ENCODE results near the gene MAN1A1. TPM values are rescaled to one million over a fixed set of nuclear protein-coding genes. Genes with fewer than 3 reads are reported as not detected.

MAN1A1 gene
- total RNA-seq, 1 experiment from 2014 or later = 6.8 TPM

DNA sequence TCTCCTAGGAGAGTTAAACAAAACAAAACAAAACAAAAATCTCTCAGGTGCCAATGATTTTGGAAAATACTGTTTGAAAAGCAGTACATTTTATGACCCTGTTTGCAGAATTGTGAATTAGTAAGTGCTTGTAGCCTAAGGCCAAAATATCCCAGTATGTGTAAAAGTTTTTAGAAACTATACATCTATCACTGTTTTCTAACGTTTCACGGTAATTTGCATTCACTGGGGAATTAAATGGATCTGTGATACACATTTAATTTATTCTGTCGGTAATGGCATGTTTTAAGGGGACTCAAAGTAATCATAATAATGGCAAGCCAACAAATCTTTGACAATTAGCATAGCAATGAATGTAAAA lies 175.5 kb downstream of the MAN1A1 start (continued):
- TF ChIP-seq AFF4 (CRISPR knock-in tag; IDR thresholded peaks at IDR 0.05; ENCODE audit: borderline replicate concordance) = no peak
- TF ChIP-seq, protein P1, sequence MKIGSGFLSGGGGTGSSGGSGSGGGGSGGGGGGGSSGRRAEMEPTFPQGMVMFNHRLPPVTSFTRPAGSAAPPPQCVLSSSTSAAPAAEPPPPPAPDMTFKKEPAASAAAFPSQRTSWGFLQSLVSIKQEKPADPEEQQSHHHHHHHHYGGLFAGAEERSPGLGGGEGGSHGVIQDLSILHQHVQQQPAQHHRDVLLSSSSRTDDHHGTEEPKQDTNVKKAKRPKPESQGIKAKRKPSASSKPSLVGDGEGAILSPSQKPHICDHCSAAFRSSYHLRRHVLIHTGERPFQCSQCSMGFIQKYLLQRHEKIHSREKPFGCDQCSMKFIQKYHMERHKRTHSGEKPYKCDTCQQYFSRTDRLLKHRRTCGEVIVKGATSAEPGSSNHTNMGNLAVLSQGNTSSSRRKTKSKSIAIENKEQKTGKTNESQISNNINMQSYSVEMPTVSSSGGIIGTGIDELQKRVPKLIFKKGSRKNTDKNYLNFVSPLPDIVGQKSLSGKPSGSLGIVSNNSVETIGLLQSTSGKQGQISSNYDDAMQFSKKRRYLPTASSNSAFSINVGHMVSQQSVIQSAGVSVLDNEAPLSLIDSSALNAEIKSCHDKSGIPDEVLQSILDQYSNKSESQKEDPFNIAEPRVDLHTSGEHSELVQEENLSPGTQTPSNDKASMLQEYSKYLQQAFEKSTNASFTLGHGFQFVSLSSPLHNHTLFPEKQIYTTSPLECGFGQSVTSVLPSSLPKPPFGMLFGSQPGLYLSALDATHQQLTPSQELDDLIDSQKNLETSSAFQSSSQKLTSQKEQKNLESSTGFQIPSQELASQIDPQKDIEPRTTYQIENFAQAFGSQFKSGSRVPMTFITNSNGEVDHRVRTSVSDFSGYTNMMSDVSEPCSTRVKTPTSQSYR (CRISPR knock-in tag; IDR thresholded peaks at IDR 0.05) = no peak
- TF ChIP-seq GTF2I (CRISPR knock-in tag; conservative IDR thresholded peaks at IDR 0.05) = no peak

DNA sequence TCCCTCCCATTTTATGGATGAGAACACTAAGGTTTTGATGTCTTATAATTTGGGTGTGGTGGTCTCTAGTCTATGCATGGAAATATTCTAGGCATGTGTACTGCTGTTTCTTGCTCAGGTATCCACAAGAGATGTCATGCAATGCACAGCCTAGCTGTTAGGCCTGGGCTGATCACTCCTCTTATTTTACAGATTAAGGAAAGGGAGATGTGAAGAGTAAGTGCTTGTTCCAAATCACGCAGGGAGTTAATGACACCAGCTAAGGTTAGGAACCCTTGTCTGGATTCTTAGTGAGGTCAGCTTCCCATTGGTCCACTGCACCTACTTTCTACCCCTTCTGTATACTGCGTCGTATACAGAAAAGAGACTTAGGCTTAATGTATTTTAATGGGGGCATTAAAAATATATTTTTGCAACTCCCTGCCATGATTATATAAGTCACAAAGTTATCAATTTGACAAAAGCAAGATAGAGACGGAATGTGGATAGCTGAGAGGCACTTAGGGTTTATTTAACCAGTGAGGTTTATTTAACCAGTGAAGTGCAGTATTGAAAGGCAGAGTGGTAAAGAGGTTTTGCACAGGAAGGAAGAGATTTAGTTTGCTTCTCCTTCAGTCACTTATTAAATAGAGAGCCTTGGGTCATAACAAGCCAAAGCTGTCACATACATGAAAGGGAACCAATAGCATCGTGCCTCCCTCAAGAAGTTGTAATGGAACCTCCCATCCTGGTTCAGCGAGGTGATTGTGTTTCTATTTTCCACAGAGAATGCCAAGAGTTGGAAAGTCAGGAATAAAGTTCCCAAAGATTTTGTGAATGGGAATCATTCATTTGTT lies 176.1 kb downstream of the MAN1A1 start:
- Mint-ChIP-seq H3K9me3 (no peaks in the 10 kb centered on the region), H3K4me1 (peaks cover 8% of the 10 kb centered on the region; the same call in 1 of the 2 replicates), H3K27ac (no peak overlapping the region), H3K27me3 (ENCODE audit: low read depth) (no peaks in the 10 kb centered on the region), H3K4me3 (no peak overlapping the region), H3K36me3 (no peaks in the 10 kb centered on the region)
- ChIA-PET CTCF (no interaction called here), POLR2A (no interaction called here)
- no peak for ATAC-seq
- TF ChIP-seq JUN (CRISPR knock-in tag; IDR thresholded peaks at IDR 0.05) (no peak), CBFB (CRISPR knock-in tag; IDR thresholded peaks at IDR 0.05; ENCODE audit: low read depth) (no peak), TEAD4 (CRISPR knock-in tag; IDR thresholded peaks at IDR 0.05) (no peak), CREB1 (CRISPR knock-in tag; IDR thresholded peaks at IDR 0.05) (no peak), STAT6 (CRISPR knock-in tag; conservative IDR thresholded peaks at IDR 0.05; ENCODE audit: low read depth) (no peak), GABPB1 (CRISPR knock-in tag; IDR thresholded peaks at IDR 0.05) (no peak; the same call in 1 of the 2 replicates), ZNF416 (CRISPR knock-in tag; IDR thresholded peaks at IDR 0.05) (no peak), FOXP4 (CRISPR knock-in tag; IDR thresholded peaks at IDR 0.05) (no peak), PRRX2 (CRISPR knock-in tag; IDR thresholded peaks at IDR 0.05) (no peak), NR1H2 (CRISPR knock-in tag; IDR thresholded peaks at IDR 0.05) (no peak)
- TF ChIP-seq, protein P2, sequence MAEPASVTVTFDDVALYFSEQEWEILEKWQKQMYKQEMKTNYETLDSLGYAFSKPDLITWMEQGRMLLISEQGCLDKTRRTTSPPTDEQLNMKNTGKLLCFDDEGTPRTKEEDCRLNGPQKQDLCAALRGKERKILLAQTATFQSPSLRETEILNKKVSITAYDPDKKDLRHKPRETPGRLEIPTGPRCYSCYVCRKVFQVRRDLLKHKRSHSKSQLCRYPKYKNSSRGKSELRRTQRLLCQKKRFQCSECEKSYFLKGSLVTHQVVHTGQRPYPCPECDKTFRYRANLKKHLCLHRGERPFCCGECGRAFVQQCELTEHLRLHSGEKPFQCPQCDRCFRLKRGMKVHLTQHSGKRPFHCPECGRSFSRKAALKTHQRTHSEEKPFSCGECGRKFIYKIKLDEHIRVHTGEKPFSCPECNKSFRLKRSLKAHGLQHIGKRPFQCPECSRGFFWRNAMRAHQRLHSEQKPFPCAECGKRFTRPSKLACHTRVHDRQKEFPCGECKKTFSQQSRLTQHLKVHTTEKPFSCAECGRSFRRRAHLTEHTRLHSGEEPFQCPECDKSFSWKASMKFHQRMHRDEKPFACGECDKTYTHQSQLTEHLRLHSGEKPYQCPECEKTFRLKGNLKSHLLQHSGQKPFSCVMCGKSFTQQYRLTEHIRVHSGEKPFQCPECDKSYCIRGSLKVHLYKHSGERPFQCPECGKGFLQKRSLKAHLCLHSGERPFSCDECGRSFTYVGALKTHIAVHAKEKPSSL (CRISPR knock-in tag; conservative IDR thresholded peaks at IDR 0.05) = no peak
- TF ChIP-seq, protein P3, sequence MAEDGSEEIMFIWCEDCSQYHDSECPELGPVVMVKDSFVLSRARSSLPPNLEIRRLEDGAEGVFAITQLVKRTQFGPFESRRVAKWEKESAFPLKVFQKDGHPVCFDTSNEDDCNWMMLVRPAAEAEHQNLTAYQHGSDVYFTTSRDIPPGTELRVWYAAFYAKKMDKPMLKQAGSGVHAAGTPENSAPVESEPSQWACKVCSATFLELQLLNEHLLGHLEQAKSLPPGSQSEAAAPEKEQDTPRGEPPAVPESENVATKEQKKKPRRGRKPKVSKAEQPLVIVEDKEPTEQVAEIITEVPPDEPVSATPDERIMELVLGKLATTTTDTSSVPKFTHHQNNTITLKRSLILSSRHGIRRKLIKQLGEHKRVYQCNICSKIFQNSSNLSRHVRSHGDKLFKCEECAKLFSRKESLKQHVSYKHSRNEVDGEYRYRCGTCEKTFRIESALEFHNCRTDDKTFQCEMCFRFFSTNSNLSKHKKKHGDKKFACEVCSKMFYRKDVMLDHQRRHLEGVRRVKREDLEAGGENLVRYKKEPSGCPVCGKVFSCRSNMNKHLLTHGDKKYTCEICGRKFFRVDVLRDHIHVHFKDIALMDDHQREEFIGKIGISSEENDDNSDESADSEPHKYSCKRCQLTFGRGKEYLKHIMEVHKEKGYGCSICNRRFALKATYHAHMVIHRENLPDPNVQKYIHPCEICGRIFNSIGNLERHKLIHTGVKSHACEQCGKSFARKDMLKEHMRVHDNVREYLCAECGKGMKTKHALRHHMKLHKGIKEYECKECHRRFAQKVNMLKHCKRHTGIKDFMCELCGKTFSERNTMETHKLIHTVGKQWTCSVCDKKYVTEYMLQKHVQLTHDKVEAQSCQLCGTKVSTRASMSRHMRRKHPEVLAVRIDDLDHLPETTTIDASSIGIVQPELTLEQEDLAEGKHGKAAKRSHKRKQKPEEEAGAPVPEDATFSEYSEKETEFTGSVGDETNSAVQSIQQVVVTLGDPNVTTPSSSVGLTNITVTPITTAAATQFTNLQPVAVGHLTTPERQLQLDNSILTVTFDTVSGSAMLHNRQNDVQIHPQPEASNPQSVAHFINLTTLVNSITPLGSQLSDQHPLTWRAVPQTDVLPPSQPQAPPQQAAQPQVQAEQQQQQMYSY (CRISPR knock-in tag; IDR thresholded peaks at IDR 0.05) = no peak
- TF ChIP-seq, protein P4, sequence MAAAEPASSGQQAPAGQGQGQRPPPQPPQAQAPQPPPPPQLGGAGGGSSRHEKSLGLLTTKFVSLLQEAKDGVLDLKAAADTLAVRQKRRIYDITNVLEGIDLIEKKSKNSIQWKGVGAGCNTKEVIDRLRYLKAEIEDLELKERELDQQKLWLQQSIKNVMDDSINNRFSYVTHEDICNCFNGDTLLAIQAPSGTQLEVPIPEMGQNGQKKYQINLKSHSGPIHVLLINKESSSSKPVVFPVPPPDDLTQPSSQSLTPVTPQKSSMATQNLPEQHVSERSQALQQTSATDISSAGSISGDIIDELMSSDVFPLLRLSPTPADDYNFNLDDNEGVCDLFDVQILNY (CRISPR knock-in tag; IDR thresholded peaks at IDR 0.05) = no peak
- no peak for DNase-seq (ENCODE audit: low spot score)
